NCI-H1105 treated with DMSO at 0.1 percent for 48 hours (cell line): ENCODE data around the gene CFAP221.

Experiments used
- DNase-seq: peaks from one replicate; lab custom pipeline; 2025; lab: John Stamatoyannopoulos, UW

Gene CFAP221

GRCh38 chr2:119681203-119681867 is 137.1 kb downstream of the CFAP221 start:
- DNase-seq: no peak

- no peak for DNase-seq
Observed at GRCh38 chr2:119681868-119682220, 137.6 kb downstream of the CFAP221 start.

- DNase-seq: no peak
Observed at GRCh38 chr2:119682578-119682977, 138.3 kb downstream of the CFAP221 start.

GRCh38 chr2:119683074-119683712 is 138.9 kb downstream of the CFAP221 start:
- DNase-seq: no peak

GRCh38 chr2:119683713-119684443 is 139.6 kb downstream of the CFAP221 start:
- DNase-seq: no peak

GRCh38 chr2:119684518-119684917 is 140.3 kb downstream of the CFAP221 start:
- no peak for DNase-seq

- no peak for DNase-seq
Observed at GRCh38 chr2:119688616-119689015, 144.4 kb downstream of the CFAP221 start.

- no peak for DNase-seq
Observed at GRCh38 chr2:119689218-119689617, 145.0 kb downstream of the CFAP221 start.

GRCh38 chr2:119691189-119691588 is 146.9 kb downstream of the CFAP221 start:
- no peak for DNase-seq

GRCh38 chr2:119691651-119692245 is 147.5 kb downstream of the CFAP221 start:
- DNase-seq: no peak

- DNase-seq: no peak
Observed at GRCh38 chr2:119692310-119692709, 148.1 kb downstream of the CFAP221 start.

GRCh38 chr2:119692954-119693353 is 148.7 kb downstream of the CFAP221 start:
- DNase-seq: no peak

- no peak for DNase-seq
Observed at GRCh38 chr2:119693567-119693966, 149.3 kb downstream of the CFAP221 start.

GRCh38 chr2:119693967-119694366 is 149.7 kb downstream of the CFAP221 start:
- DNase-seq: no peak

GRCh38 chr2:119694470-119694844 is 150.2 kb downstream of the CFAP221 start:
- DNase-seq: no peak

- DNase-seq: peak; percentile 30
Observed at GRCh38 chr2:119694845-119695521, 150.7 kb downstream of the CFAP221 start.

GRCh38 chr2:119696005-119696404 is 151.8 kb downstream of the CFAP221 start:
- DNase-seq: no peak

- DNase-seq: no peak
Observed at GRCh38 chr2:119696494-119697030, 152.3 kb downstream of the CFAP221 start.

GRCh38 chr2:119697290-119698020 is 153.2 kb downstream of the CFAP221 start:
- no peak for DNase-seq

- no peak for DNase-seq
Observed at GRCh38 chr2:119698246-119698645, 154.0 kb downstream of the CFAP221 start.

GRCh38 chr2:119699016-119699606 is 154.9 kb downstream of the CFAP221 start:
- DNase-seq: no peak
